Measurements from ENCODE around the gene NSUN5.

Gene NSUN5

DNA sequence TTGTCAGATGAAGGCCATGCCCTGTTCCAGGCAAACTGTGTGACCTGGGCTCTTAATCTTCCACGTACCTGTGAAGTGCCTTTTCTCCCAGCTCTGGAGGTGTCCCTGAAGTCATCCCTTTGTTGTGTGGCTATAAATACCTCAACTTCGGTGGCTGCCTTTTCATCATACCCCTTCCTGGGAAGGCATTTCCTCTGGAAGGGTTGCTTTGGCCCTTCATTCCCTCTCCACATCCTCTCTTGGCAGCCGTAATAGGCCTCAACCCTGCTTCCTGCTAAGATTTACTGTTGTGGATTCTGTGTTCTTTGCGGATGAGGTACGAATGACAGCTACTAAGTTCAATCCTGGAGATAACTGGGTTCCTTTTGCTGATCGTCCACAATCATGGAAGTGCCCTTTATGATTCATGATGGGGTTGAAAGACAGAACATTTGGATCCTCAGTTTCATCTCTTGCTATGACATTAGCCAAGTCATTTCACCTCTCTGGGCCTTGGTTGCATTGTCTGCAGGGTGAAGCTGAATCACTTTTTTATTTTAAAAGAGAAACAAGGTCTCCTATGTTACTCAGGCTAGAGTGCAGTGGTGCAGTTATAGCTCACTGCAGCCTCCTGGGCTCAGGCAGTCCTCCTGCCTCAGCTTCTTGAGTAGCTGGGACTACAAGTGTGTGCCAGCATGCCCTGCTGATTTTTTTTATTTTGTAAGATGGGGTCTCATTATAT lies 43.0 kb upstream of the NSUN5 start:
- Histone ChIP-seq H3K36me3 (no peaks in the 10 kb centered on the region), H3K27me3 (ENCODE audit: insufficient read depth, low read depth, severe bottlenecking) (no peaks in the 10 kb centered on the region), H3K4me3 (ENCODE audit: low read depth, low read length) (no peak overlapping the region), H3K27ac (no peak overlapping the region), H3K9me3 (ENCODE audit: severe bottlenecking) (no peaks in the 10 kb centered on the region)
- TF ChIP-seq, protein P1, sequence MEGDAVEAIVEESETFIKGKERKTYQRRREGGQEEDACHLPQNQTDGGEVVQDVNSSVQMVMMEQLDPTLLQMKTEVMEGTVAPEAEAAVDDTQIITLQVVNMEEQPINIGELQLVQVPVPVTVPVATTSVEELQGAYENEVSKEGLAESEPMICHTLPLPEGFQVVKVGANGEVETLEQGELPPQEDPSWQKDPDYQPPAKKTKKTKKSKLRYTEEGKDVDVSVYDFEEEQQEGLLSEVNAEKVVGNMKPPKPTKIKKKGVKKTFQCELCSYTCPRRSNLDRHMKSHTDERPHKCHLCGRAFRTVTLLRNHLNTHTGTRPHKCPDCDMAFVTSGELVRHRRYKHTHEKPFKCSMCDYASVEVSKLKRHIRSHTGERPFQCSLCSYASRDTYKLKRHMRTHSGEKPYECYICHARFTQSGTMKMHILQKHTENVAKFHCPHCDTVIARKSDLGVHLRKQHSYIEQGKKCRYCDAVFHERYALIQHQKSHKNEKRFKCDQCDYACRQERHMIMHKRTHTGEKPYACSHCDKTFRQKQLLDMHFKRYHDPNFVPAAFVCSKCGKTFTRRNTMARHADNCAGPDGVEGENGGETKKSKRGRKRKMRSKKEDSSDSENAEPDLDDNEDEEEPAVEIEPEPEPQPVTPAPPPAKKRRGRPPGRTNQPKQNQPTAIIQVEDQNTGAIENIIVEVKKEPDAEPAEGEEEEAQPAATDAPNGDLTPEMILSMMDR (IDR thresholded peaks at IDR 0.05; ENCODE audit: low read depth, low read length), result no peak
- DNase-seq, result no peak

DNA sequence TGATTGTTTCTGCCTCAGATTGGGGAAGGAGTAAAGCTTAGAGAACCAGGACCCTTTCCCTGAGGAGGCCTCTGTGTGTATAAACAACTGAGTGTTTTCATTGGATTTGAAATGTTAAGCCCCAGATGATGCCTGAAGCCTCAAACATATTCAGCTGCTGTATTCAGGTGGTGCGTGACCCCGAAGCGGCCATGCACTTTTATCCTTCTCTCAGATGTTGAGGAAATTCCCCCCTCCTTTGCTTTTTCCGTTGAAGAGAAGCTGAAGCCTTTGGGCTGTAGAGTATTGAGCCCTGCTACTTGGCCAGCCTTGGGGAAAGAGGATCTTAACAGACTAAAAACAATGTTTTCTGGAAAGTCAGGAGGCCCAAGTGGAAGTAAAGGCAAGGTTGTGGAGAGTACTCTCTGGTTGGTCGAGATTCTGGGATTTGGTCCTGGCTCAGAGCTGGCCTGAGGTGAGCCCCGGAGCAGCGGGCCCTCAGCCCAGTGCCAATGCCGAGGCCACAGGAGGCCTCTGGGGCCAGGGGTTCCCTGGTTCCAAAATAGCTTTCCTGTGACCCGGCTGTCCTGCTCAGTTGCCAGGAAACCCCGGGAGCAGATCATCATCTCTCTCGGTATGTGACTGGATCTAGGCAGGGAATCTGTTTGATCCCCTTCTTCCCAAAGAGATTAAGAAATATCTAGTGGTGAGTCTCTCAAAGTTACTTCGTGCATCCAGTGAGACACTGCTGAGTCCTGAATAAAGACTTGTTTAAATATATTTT lies 41.9 kb upstream of the NSUN5 start:
- Histone ChIP-seq H3K9me3 (ENCODE audit: severe bottlenecking) (no peaks in the 10 kb centered on the region), H3K36me3 (no peaks in the 10 kb centered on the region), H3K4me3 (ENCODE audit: low read depth, low read length) (no peak overlapping the region), H3K27me3 (ENCODE audit: insufficient read depth, low read depth, severe bottlenecking) (no peaks in the 10 kb centered on the region), H3K27ac (no peak overlapping the region)
- TF ChIP-seq, protein P1 (IDR thresholded peaks at IDR 0.05; ENCODE audit: low read depth, low read length), result no peak
- no peak for DNase-seq

DNA sequence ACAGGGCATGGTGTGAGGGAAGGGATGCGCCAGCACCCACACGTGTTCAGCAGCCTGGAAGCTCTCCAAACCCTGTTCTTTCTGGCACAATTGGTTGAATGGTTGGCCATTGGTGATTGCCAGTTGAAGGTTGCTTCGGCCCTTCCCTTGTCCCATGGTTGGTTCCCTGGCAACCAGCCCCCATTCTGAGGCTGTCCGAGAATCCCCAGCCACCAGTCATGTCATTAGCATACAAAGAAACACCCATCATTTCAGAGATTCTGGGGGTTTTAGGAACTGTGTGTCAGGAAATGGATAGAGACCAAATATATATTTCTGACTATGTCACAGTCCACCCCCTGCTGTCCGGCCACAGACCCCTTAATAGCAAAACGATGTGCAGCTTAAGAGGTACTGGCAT lies 41.1 kb upstream of the NSUN5 start:
- TF ChIP-seq, protein P1 (IDR thresholded peaks at IDR 0.05; ENCODE audit: low read depth, low read length), result no peak
- no peaks in the 10 kb centered on the region for H3K9me3 ChIP-seq (ENCODE audit: severe bottlenecking)
- H3K27me3 ChIP-seq (ENCODE audit: insufficient read depth, low read depth, severe bottlenecking), result no peaks in the 10 kb centered on the region
- DNase-seq, result no peak
- no peaks in the 10 kb centered on the region for H3K36me3 ChIP-seq
- H3K4me3 ChIP-seq (ENCODE audit: low read depth, low read length), result no peak overlapping the region
- H3K27ac ChIP-seq, result no peak overlapping the region

DNA sequence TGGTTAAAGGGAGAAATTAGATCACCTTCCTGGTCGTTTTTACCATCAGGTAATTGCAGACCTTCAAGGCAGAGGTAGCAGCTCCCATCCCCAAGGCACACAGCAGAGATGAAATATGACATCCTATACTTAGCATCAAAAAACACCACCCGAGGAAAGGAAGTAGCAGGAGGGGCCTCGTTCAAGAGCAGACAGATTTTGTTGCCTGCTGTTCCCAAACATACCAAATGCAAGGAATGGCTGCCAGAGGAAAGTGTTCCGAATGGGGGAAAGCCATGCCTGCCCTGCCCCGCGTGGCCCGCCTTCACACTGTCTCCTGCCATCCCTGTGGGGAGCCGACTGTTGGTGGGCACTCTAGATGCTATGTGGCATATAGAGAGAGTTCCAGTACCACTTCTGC lies 37.3 kb upstream of the NSUN5 start:
- H3K27ac ChIP-seq, result no peak overlapping the region
- H3K36me3 ChIP-seq, result no peaks in the 10 kb centered on the region
- TF ChIP-seq, protein P1 (IDR thresholded peaks at IDR 0.05; ENCODE audit: low read depth, low read length), result no peak
- no peak overlapping the region for H3K4me3 ChIP-seq (ENCODE audit: low read depth, low read length)
- no peaks in the 10 kb centered on the region for H3K27me3 ChIP-seq (ENCODE audit: insufficient read depth, low read depth, severe bottlenecking)
- DNase-seq, result no peak
- no peaks in the 10 kb centered on the region for H3K9me3 ChIP-seq (ENCODE audit: severe bottlenecking)

DNA sequence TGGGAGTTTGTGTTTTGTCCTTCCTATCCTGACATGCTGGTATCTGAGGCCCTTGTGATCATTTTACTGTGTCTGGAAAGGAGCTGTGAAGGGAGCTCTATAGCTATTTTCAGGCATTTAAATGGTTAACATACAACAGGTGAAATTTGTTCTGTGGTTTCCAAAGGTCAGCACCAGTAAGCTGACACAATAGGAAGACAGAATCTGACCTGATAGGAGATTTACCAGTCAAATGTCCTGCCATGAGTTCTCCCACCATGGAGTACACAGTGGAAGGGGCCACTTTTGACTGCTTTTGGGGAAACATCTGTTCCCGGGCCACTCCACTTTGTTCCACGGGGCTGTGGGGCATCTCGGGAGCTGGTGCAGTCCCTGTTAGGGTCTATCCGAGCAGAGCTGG lies 36.9 kb upstream of the NSUN5 start:
- no peaks in the 10 kb centered on the region for H3K9me3 ChIP-seq (ENCODE audit: severe bottlenecking)
- H3K27me3 ChIP-seq (ENCODE audit: insufficient read depth, low read depth, severe bottlenecking), result no peaks in the 10 kb centered on the region
- no peak for DNase-seq
- TF ChIP-seq, protein P1 (IDR thresholded peaks at IDR 0.05; ENCODE audit: low read depth, low read length), result no peak
- H3K36me3 ChIP-seq, result no peaks in the 10 kb centered on the region
- H3K27ac ChIP-seq, result no peak overlapping the region
- H3K4me3 ChIP-seq (ENCODE audit: low read depth, low read length), result no peak overlapping the region

All from WERI-Rb-1 (cell line).